OCI-LY7 (cell line): Measurements from ENCODE around the gene NFAM1. TPM values are rescaled to one million over a fixed set of nuclear protein-coding genes. Genes with fewer than 3 reads are reported as not detected.

ENCODE experiments used
- BruUV-seq: library from RNA; stranded (reverse); fragments of 400-500 nt; replicated peaks from 2 replicates; lab custom pipeline; 2021; lab: Mats Ljungman, UMichigan
- CTCF ChIA-PET: fragments of 300-600 bp; sonication (Branson Sonifier 250); formaldehyde crosslinking; loops from one replicate; lab custom pipeline; 2022; ENCODE audit warnings: antibody characterized with exemption; ENCODE audit not compliant: unreplicated experiment; lab: Charles Lee
- POLR2A ChIA-PET: fragments of 300-600 bp; sonication (Branson Sonifier 250); formaldehyde crosslinking; loops from one replicate; lab custom pipeline; 2022; ENCODE audit warnings: antibody characterized with exemption; lab: Charles Lee
- DNase-seq: peaks from one replicate; pipeline ENCODE4 v3.0.0-alpha.2; 2015; ENCODE audit warnings: low spot score
- H2AFZ ChIP-seq: fragments of 200-600 bp; sonication (generic), shearing (Covaris generic); 2 replicates; pipeline ENCODE4 v1.6.1; 2014; ENCODE audit warnings: mild to moderate bottlenecking, antibody characterized with exemption, low read length, moderate library complexity
- H3K27ac ChIP-seq: fragments of 200-600 bp; sonication (generic); 2 replicates; pipeline ENCODE4 v1.5.1; 2014; ENCODE audit warnings: mixed run types, low read depth, mild to moderate bottlenecking, moderate library complexity, low read length, inconsistent platforms; ENCODE audit not compliant: poor library complexity, severe bottlenecking
- H3K36me3 ChIP-seq: fragments of 200-600 bp; sonication (generic); 2 replicates; pipeline ENCODE4 v1.6.1; 2014; ENCODE audit warnings: mild to moderate bottlenecking, antibody characterized with exemption, low read length, moderate library complexity, mixed read lengths; ENCODE audit not compliant: insufficient read depth
- H3K4me1 ChIP-seq: fragments of 200-600 bp; sonication (generic); 2 replicates; pipeline ENCODE4 v1.5.1; 2014; ENCODE audit warnings: mild to moderate bottlenecking, low read length; ENCODE audit not compliant: insufficient read depth, poor library complexity, severe bottlenecking
- H3K4me2 ChIP-seq: fragments of 200-600 bp; sonication (generic); 2 replicates; pipeline ENCODE4 v1.6.1; 2014; ENCODE audit warnings: mild to moderate bottlenecking, low read length
- H3K4me3 ChIP-seq: fragments of 200-600 bp; sonication (generic); 2 replicates; pipeline ENCODE4 v1.5.1; 2014; ENCODE audit warnings: mild to moderate bottlenecking, low read depth, low read length; ENCODE audit not compliant: poor library complexity, severe bottlenecking
- H3K79me2 ChIP-seq: fragments of 200-600 bp; sonication (generic); 2 replicates; pipeline ENCODE4 v1.6.1; 2016; ENCODE audit warnings: low read depth, mild to moderate bottlenecking, low read length, moderate library complexity, mixed read lengths; ENCODE audit not compliant: insufficient read depth
- H3K9me2 ChIP-seq: fragments of 200-600 bp; sonication (generic); 2 replicates; pipeline ENCODE4 v1.6.1; 2016; ENCODE audit warnings: mild to moderate bottlenecking, low read length, mixed read lengths; ENCODE audit not compliant: insufficient read depth
- H3K9me3 ChIP-seq: fragments of 200-600 bp; sonication (generic); 2 replicates; pipeline ENCODE4 v1.6.1; 2014; ENCODE audit warnings: mild to moderate bottlenecking, mixed run types, low read length, mixed read lengths
- H4K20me1 ChIP-seq: fragments of 200-600 bp; sonication (generic); 2 replicates; pipeline ENCODE4 v1.6.1; 2014; ENCODE audit warnings: mild to moderate bottlenecking, antibody characterized with exemption, low read length, moderate library complexity, mixed read lengths; ENCODE audit not compliant: insufficient read depth
- CTCF ChIP-seq: fragments of 200-600 bp; sonication (generic); conservative IDR thresholded peaks from 2 replicates; pipeline ENCODE4 v1.5.1; 2014; ENCODE audit warnings: mild to moderate bottlenecking, antibody characterized with exemption, low read length, moderate library complexity, mixed read lengths
- EZH2phosphoT487 ChIP-seq: fragments of 200-600 bp; sonication (generic); IDR thresholded peaks from 2 replicates; pipeline ENCODE4 v1.6.1; 2018; ENCODE audit warnings: low read depth, borderline replicate concordance, mild to moderate bottlenecking, mixed run types, antibody characterized with exemption, low read length, moderate library complexity, mixed read lengths
- intact Hi-C: fragments of 100-400 bp; cut with micrococcal nuclease; formaldehyde crosslinking; loops from one replicate; pipeline ENCODE4 v1.10.0; 2022; ENCODE audit not compliant: unreplicated experiment
- total RNA-seq, 2 experiments: library from RNA; depleted of rRNA in 1 of 2; stranded (reverse); fragments of >200 nt in 1 of 2; shearing (Covaris generic) in 1 of 2; gene quantifications; 2 replicates each; pipeline ENCODE4 v1.2.3, GENCODE V29; 2014 to 2022

NFAM1 gene
- total RNA-seq, 2 experiments from 2014 or later: 0.16 to 0.88 TPM

- no peak overlapping the region for H2AFZ ChIP-seq
- H3K27ac ChIP-seq: no peak overlapping the region
- ChIA-PET POLR2A (interaction anchor here (0.6 kb wide), 1 partner anchor 409 kb away, joined by 3 read pairs; no protein-coding TSS in a partner anchor), CTCF (no interaction called here)
- BruUV-seq: no TSS peak
- H3K79me2 ChIP-seq: no peaks in the 10 kb centered on the region
- H3K4me3 ChIP-seq: no peak overlapping the region
- peaks cover 5% of the 10 kb centered on the region for H3K4me1 ChIP-seq
- intact Hi-C loops: no loop called here
- TF ChIP-seq CTCF (no peak), EZH2phosphoT487 (no peak)
- H3K9me3 ChIP-seq: no peaks in the 10 kb centered on the region
- no peak for DNase-seq
- no peak overlapping the region for H3K4me2 ChIP-seq
- no peaks in the 10 kb centered on the region for H3K36me3 ChIP-seq
- H3K9me2 ChIP-seq: no peaks in the 10 kb centered on the region
- no peaks in the 10 kb centered on the region for H4K20me1 ChIP-seq
Measured at GRCh38 chr22:42333544-42333943, 98.7 kb downstream of the NFAM1 start.

GRCh38 chr22:42332089-42332488 lies 100.1 kb downstream of the NFAM1 start:
- no peak for DNase-seq
- no peak for TF ChIP-seq EZH2phosphoT487
- no peak for TF ChIP-seq CTCF
- Histone ChIP-seq H3K4me2 (no peak overlapping the region), H2AFZ (no peak overlapping the region), H3K9me2 (no peaks in the 10 kb centered on the region), H3K4me3 (no peak overlapping the region), H3K27ac (no peak overlapping the region), H3K36me3 (no peaks in the 10 kb centered on the region), H4K20me1 (no peaks in the 10 kb centered on the region), H3K79me2 (no peaks in the 10 kb centered on the region), H3K4me1 (peaks cover 14% of the 10 kb centered on the region), H3K9me3 (no peaks in the 10 kb centered on the region)
- ChIA-PET CTCF (no interaction called here), POLR2A (no interaction called here)
- BruUV-seq: no TSS peak
- intact Hi-C loops: no loop called here

- Histone ChIP-seq H3K79me2 (no peaks in the 10 kb centered on the region), H3K27ac (no peak overlapping the region), H3K9me2 (no peaks in the 10 kb centered on the region), H3K4me2 (0 out of 2 replicates have a peak overlapping the region, but pooled peaks have one; percentile 13), H3K36me3 (no peaks in the 10 kb centered on the region), H3K4me1 (peaks cover 18% of the 10 kb centered on the region), H3K4me3 (no peak overlapping the region), H4K20me1 (no peaks in the 10 kb centered on the region), H3K9me3 (no peaks in the 10 kb centered on the region), H2AFZ (no peak overlapping the region)
- TF ChIP-seq EZH2phosphoT487: no peak
- peak; percentile 57 for TF ChIP-seq CTCF
- intact Hi-C loops: loop anchor here (2.0 kb wide), 1 partner anchor 34 kb away; no protein-coding TSS in a partner anchor
- ChIA-PET POLR2A (no interaction called here), CTCF (no interaction called here)
- no TSS peak for BruUV-seq
- peak; percentile 77 for DNase-seq
Measured at GRCh38 chr22:42331014-42331413, 101.2 kb downstream of the NFAM1 start.

Other genes with a start within 250 kb of the NFAM1 start
- 55.6 and 56.0 TPM in 2 replicates for gene TCF20, start 161.8 kb downstream of the NFAM1 start, total RNA-seq (2014; rRNA removed; shearing (Covaris generic))
- gene TCF20, start 161.8 kb downstream of the NFAM1 start, total RNA-seq (2022): 71.1 and 77.8 TPM in 2 replicates
- gene RRP7A, start 87.4 kb upstream of the NFAM1 start, total RNA-seq (2014; rRNA removed; shearing (Covaris generic)): 125 and 137 TPM in 2 replicates
- gene RRP7A, start 87.4 kb upstream of the NFAM1 start, total RNA-seq (2022): 149 and 172 TPM in 2 replicates
- gene SERHL2, start 121.6 kb upstream of the NFAM1 start, total RNA-seq (2014; rRNA removed; shearing (Covaris generic)): 93.9 and 98.0 TPM in 2 replicates
- 36.4 and 39.5 TPM in 2 replicates for gene SERHL2, start 121.6 kb upstream of the NFAM1 start, total RNA-seq (2022)
- gene POLDIP3, start 182.5 kb upstream of the NFAM1 start, total RNA-seq (2014; rRNA removed; shearing (Covaris generic)): 52.7 and 70.7 TPM in 2 replicates
- gene POLDIP3, start 182.5 kb upstream of the NFAM1 start, total RNA-seq (2022): 73.5 and 74.1 TPM in 2 replicates
- 0.92 and 0.93 TPM in 2 replicates for gene ATP5MGL, start 208.2 kb upstream of the NFAM1 start, total RNA-seq (2014; rRNA removed; shearing (Covaris generic))
- gene ATP5MGL, start 208.2 kb upstream of the NFAM1 start, total RNA-seq (2022): 1.1 and 1.8 TPM in 2 replicates
- gene CYB5R3, start 217.0 kb upstream of the NFAM1 start, total RNA-seq (2014; rRNA removed; shearing (Covaris generic)): 28.5 and 38.0 TPM in 2 replicates
- 68.9 and 74.7 TPM in 2 replicates for gene CYB5R3, start 217.0 kb upstream of the NFAM1 start, total RNA-seq (2022)